HEK293 (cell line): ENCODE results near the gene GPR146.

Source experiments
- CTCF ChIA-PET: fragments of 350-600 bp; formaldehyde crosslinking; extraction: SDS; loops from one replicate; lab custom pipeline; 2021; ENCODE audit warnings: antibody characterized with exemption; lab: Yijun Ruan, JAX
- POLR2A ChIA-PET: fragments of 300-600 bp; formaldehyde crosslinking; extraction: SDS; loops from one replicate; lab custom pipeline; 2020; ENCODE audit warnings: antibody characterized with exemption, inconsistent platforms; lab: Yijun Ruan, JAX
- H3K27ac ChIP-seq: fragments of 200-500 bp; sonication (Bioruptor generic); 2 replicates; pipeline ENCODE4 v1.5.1; 2014; ENCODE audit warnings: low read depth, low read length, control low read depth, inconsistent platforms; ENCODE audit errors: extremely low read depth
- H3K36me3 ChIP-seq, 2 experiments: fragments of 200-500 bp in 1 of 2; sonication (Bioruptor generic) in 1 of 2; 1 replicate in 1 of 2; 2 replicates in 1 of 2; pipeline ENCODE4 v1.5.1; 2014 to 2017; ENCODE audit warnings: inconsistent platforms in 2 of 2, low read length in 2 of 2; ENCODE audit not compliant: control insufficient read depth in 2 of 2, insufficient read depth in 1 of 2
- H3K4me1 ChIP-seq: fragments of 200-500 bp; sonication (Bioruptor generic); 2 replicates; pipeline ENCODE4 v1.5.1; 2014; ENCODE audit warnings: mild to moderate bottlenecking, low read length, inconsistent platforms; ENCODE audit not compliant: control insufficient read depth, insufficient read depth
- H3K4me3 ChIP-seq: 2 replicates; pipeline ENCODE4 v1.5.1; 2011; ENCODE audit warnings: low read depth, mild to moderate bottlenecking, control low read depth, low read length, moderate library complexity
- H3K9me3 ChIP-seq: fragments of 200-500 bp; sonication (Bioruptor generic); 2 replicates; pipeline ENCODE4 v1.5.1; 2014; ENCODE audit warnings: low read depth, low read length, inconsistent platforms; ENCODE audit not compliant: control insufficient read depth, insufficient read depth
- GLIS2 ChIP-seq: fragments of 450-650 bp; formaldehyde crosslinking; IDR thresholded peaks from 2 replicates; pipeline ENCODE4 v1.5.1; 2016; ENCODE audit warnings: missing biosample characterization, missing genetic modification characterization
- KLF1 ChIP-seq: fragments of 450-650 bp; formaldehyde crosslinking; IDR thresholded peaks from 2 replicates; pipeline ENCODE4 v1.5.1; 2016; ENCODE audit warnings: missing biosample characterization, missing genetic modification characterization
- ZBTB8A ChIP-seq: fragments of 450-650 bp; formaldehyde crosslinking; IDR thresholded peaks from 2 replicates; pipeline ENCODE4 v1.5.1; 2016; ENCODE audit warnings: missing biosample characterization, missing genetic modification characterization
- ZFHX2 ChIP-seq: fragments of 450-650 bp; formaldehyde crosslinking; conservative IDR thresholded peaks from 2 replicates; pipeline ENCODE4 v1.5.1; 2016; ENCODE audit warnings: missing biosample characterization, missing genetic modification characterization
- ZNF138 ChIP-seq: fragments of 450-650 bp; formaldehyde crosslinking; IDR thresholded peaks from 2 replicates; pipeline ENCODE4 v1.5.1; 2016; ENCODE audit warnings: missing biosample characterization, missing genetic modification characterization, borderline replicate concordance
- ZNF155 ChIP-seq: fragments of 450-650 bp; formaldehyde crosslinking; IDR thresholded peaks from 2 replicates; pipeline ENCODE4 v1.5.1; 2016; ENCODE audit warnings: missing biosample characterization, missing genetic modification characterization
- ZNF16 ChIP-seq: fragments of 450-650 bp; formaldehyde crosslinking; IDR thresholded peaks from 2 replicates; pipeline ENCODE4 v1.5.1; 2016; ENCODE audit warnings: low read depth, missing biosample characterization, missing genetic modification characterization
- ZNF221 ChIP-seq: fragments of 450-650 bp; formaldehyde crosslinking; IDR thresholded peaks from 2 replicates; pipeline ENCODE4 v1.5.1; 2017; ENCODE audit warnings: missing biosample characterization, missing genetic modification characterization, borderline replicate concordance
- ZNF623 ChIP-seq: fragments of 450-650 bp; formaldehyde crosslinking; IDR thresholded peaks from 2 replicates; pipeline ENCODE4 v1.5.1; 2016; ENCODE audit warnings: missing biosample characterization, missing genetic modification characterization
- TF ChIP-seq, protein P1 (sequence below): fragments of 450-650 bp; formaldehyde crosslinking; IDR thresholded peaks from 2 replicates; pipeline ENCODE4 v1.5.1; 2017; ENCODE audit warnings: missing biosample characterization, missing genetic modification characterization
- TF ChIP-seq, protein P2 (sequence below): fragments of 450-650 bp; formaldehyde crosslinking; IDR thresholded peaks from 2 replicates; pipeline ENCODE4 v1.5.1; 2016; ENCODE audit warnings: missing biosample characterization, missing genetic modification characterization
- TF ChIP-seq, protein P3 (sequence below): IDR thresholded peaks from 2 replicates; pipeline ENCODE4 v1.6.1; 2011; ENCODE audit warnings: mild to moderate bottlenecking, low read depth, low read length, borderline replicate concordance
- TF ChIP-seq, protein P4 (sequence below): fragments of 450-650 bp; formaldehyde crosslinking; IDR thresholded peaks from 2 replicates; pipeline ENCODE4; 2016; ENCODE audit warnings: missing biosample characterization, missing genetic modification characterization
- TF ChIP-seq, protein P5 (sequence below): fragments of 450-650 bp; formaldehyde crosslinking; IDR thresholded peaks from 2 replicates; pipeline ENCODE4 v1.5.1; 2016; ENCODE audit warnings: missing biosample characterization, missing genetic modification characterization

Gene GPR146

DNA sequence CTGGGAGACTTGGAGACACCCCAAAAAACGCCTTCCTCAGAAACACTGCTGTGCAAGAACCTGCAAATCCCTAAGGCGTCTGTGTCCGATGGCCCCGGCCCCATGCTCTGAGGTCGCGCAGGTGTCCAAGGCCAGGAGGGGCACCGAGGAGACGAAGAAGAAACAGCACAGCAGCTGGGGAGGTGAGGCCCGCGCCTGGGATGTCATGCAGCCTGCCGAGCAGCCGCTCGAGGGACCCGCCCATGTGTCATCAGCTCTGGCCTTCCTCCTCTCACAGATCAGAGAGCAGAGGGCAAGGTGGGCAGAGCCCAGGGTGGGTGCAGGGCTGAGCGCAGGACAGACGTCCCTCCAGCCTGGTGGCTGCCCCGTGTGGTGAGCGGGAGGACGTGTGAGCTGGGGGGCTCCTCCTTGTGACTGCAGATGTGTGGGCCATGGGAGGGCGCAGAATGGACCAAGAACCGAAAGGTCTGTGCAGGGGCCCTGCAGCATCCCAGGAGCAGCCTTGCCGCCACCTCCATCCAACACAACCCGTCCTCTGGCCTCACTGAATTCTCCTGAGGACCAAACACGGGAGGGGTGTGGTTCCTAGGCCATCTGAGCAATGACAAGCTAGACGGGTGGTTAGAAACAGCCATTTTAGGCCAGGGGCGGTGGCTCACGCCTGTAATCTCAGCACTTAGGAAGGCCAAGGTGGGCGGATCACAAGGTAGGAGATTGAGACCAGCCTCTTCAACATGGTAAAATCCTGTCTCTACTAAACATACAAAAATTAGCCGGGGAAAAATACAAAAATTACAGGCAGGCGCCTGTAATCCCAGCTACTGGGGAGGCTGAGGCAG lies 30.5 kb downstream of the GPR146 start:
- CTCF ChIA-PET, result interaction anchor here (1.5 kb wide), 1 partner anchor 9 kb away, joined by 7 read pairs; no protein-coding TSS in a partner anchor
- Histone ChIP-seq H3K36me3 (no peaks in the 10 kb centered on the region), H3K4me1 (no peaks in the 10 kb centered on the region), H3K27ac (no peak overlapping the region), H3K4me3 (no peak overlapping the region), H3K9me3 (no peaks in the 10 kb centered on the region)
- POLR2A ChIA-PET, result no interaction called here
- TF ChIP-seq, protein P1, sequence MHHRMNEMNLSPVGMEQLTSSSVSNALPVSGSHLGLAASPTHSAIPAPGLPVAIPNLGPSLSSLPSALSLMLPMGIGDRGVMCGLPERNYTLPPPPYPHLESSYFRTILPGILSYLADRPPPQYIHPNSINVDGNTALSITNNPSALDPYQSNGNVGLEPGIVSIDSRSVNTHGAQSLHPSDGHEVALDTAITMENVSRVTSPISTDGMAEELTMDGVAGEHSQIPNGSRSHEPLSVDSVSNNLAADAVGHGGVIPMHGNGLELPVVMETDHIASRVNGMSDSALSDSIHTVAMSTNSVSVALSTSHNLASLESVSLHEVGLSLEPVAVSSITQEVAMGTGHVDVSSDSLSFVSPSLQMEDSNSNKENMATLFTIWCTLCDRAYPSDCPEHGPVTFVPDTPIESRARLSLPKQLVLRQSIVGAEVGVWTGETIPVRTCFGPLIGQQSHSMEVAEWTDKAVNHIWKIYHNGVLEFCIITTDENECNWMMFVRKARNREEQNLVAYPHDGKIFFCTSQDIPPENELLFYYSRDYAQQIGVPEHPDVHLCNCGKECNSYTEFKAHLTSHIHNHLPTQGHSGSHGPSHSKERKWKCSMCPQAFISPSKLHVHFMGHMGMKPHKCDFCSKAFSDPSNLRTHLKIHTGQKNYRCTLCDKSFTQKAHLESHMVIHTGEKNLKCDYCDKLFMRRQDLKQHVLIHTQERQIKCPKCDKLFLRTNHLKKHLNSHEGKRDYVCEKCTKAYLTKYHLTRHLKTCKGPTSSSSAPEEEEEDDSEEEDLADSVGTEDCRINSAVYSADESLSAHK (tag by site-specific recombination), result peak; percentile 81
- TF ChIP-seq ZNF155 (tag by site-specific recombination) (no peak), KLF1 (peak; percentile 58), ZNF138 (tag by site-specific recombination) (no peak), ZFHX2 (tag by site-specific recombination) (0 out of 2 replicates have a peak, but pooled peaks have one; percentile 6)

DNA sequence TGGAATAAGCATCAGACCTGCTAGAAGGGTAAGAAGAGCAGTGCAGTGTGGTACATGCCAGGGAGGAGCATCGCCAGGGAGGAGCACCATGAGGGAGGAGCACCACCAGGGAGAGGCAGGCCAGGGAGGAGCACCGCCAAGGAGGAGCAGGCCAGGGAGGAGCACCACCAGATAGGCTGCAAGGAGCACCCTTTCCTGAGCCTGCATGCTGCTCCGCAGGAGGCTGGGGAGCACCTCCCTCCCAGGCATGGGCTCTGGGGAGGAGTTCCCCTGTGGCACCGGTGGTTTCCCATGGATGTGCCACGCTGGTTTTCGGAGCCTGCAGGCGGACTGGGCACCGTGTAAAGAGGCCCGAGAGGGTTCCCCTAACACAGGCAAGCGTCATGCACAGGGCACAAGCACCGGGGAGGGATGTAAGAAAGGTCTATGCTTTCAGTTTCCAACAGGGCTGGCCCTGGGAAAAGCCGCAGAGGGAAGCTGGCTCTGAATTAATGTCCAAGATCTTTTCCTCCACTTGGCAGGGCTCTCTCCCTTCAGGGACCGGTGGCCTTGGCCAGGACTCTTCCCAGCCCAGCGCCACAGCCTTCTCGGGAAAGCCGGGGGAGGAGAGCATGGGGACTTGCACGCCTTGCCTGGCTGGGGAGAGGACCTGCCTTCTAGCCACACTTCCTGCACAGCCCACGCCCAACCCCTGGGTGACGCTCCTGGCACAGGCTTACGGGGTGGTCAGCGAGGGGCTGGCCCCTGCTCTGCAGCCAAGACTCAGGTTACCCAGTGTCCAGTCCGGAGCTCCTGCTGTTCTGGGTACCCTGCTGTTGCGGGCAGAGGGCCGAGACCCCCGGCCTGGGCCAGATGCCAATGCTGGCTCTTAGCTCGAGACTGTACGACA lies 32.1 kb downstream of the GPR146 start:
- CTCF ChIA-PET, result interaction anchor here (0.7 to 1.5 kb wide), 2 partner anchors 10 to 11 kb away, joined by 3 to 7 read pairs; no protein-coding TSS in a partner anchor
- TF ChIP-seq ZNF623, result no peak
- TF ChIP-seq, protein P2, sequence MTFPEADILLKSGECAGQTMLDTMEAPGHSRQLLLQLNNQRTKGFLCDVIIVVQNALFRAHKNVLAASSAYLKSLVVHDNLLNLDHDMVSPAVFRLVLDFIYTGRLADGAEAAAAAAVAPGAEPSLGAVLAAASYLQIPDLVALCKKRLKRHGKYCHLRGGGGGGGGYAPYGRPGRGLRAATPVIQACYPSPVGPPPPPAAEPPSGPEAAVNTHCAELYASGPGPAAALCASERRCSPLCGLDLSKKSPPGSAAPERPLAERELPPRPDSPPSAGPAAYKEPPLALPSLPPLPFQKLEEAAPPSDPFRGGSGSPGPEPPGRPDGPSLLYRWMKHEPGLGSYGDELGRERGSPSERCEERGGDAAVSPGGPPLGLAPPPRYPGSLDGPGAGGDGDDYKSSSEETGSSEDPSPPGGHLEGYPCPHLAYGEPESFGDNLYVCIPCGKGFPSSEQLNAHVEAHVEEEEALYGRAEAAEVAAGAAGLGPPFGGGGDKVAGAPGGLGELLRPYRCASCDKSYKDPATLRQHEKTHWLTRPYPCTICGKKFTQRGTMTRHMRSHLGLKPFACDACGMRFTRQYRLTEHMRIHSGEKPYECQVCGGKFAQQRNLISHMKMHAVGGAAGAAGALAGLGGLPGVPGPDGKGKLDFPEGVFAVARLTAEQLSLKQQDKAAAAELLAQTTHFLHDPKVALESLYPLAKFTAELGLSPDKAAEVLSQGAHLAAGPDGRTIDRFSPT, result no peak
- Histone ChIP-seq H3K4me3 (no peak overlapping the region), H3K9me3 (no peaks in the 10 kb centered on the region), H3K4me1 (no peaks in the 10 kb centered on the region), H3K27ac (no peak overlapping the region), H3K36me3 (no peaks in the 10 kb centered on the region)
- POLR2A ChIA-PET, result no interaction called here

DNA sequence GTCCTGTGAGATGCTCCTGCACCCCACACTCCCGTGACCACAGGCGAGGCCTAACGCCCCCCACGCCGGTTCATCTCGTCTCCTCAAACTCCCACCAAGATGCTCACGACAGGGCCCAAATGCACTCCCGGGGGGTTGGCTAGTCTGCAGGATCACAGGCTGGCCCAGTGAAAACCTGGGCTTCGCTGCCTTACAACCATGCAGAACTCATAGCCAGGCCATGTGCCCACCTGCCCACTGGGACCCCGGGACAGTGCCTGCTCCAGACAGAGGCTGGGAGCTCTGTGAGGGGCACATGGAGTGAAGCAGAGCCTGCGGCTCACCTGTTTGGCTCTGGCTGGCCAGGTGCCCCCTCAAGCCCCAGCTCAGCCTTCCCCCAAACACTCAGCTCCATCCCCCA lies 34.2 kb downstream of the GPR146 start:
- H3K4me1 ChIP-seq, result peaks cover 8% of the 10 kb centered on the region
- TF ChIP-seq, protein P3, sequence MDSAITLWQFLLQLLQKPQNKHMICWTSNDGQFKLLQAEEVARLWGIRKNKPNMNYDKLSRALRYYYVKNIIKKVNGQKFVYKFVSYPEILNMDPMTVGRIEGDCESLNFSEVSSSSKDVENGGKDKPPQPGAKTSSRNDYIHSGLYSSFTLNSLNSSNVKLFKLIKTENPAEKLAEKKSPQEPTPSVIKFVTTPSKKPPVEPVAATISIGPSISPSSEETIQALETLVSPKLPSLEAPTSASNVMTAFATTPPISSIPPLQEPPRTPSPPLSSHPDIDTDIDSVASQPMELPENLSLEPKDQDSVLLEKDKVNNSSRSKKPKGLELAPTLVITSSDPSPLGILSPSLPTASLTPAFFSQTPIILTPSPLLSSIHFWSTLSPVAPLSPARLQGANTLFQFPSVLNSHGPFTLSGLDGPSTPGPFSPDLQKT, result no peak
- TF ChIP-seq, protein P4, sequence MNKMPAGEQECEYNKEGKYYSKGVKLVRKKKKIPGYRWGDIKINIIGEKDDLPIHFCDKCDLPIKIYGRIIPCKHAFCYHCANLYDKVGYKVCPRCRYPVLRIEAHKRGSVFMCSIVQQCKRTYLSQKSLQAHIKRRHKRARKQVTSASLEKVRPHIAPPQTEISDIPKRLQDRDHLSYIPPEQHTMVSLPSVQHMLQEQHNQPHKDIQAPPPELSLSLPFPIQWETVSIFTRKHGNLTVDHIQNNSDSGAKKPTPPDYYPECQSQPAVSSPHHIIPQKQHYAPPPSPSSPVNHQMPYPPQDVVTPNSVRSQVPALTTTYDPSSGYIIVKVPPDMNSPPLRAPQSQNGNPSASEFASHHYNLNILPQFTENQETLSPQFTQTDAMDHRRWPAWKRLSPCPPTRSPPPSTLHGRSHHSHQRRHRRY (tag by site-specific recombination), result no peak
- TF ChIP-seq GLIS2 (tag by site-specific recombination), result no peak
- TF ChIP-seq ZNF221 (tag by site-specific recombination), result no peak
- TF ChIP-seq, protein P5, sequence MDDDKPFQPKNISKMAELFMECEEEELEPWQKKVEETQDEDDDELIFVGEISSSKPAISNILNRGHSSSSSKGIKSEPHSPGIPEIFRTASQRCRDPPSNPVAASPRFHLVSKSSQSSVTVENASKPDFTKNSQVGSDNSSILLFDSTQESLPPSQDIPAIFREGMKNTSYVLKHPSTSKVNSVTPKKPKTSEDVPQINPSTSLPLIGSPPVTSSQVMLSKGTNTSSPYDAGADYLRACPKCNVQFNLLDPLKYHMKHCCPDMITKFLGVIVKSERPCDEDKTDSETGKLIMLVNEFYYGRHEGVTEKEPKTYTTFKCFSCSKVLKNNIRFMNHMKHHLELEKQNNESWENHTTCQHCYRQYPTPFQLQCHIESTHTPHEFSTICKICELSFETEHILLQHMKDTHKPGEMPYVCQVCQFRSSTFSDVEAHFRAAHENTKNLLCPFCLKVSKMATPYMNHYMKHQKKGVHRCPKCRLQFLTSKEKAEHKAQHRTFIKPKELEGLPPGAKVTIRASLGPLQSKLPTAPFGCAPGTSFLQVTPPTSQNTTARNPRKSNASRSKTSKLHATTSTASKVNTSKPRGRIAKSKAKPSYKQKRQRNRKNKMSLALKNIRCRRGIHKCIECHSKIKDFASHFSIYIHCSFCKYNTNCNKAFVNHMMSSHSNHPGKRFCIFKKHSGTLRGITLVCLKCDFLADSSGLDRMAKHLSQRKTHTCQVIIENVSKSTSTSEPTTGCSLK (tag by site-specific recombination), result no peak
- no peak for TF ChIP-seq ZNF16 (tag by site-specific recombination)
- TF ChIP-seq ZBTB8A (tag by site-specific recombination), result no peak
- H3K4me3 ChIP-seq, result no peak overlapping the region
- H3K27ac ChIP-seq, result no peak overlapping the region
- no peaks in the 10 kb centered on the region for H3K36me3 ChIP-seq
- H3K9me3 ChIP-seq, result no peaks in the 10 kb centered on the region
- ChIA-PET POLR2A (no interaction called here), CTCF (interaction anchor here (1.2 kb wide), 2 partner anchors 34 to 85 kb away, joined by 3 to 4 read pairs; partner anchors contain the start of gene GPR146)
